Measurements from ENCODE around the gene TUBA8.

GRCh38 chr22:18144105-18144504 is 33.5 kb downstream of the TUBA8 start:
- TF ChIP-seq POLR2AphosphoS5 (IDR thresholded peaks at IDR 0.05; ENCODE audit: low read depth) (no peak), SPI1 (IDR thresholded peaks at IDR 0.05; ENCODE audit: borderline replicate concordance, low read depth) (no peak), GABPA (IDR thresholded peaks at IDR 0.05; ENCODE audit: low read depth) (no peak)
- TF ChIP-seq, protein P1, sequence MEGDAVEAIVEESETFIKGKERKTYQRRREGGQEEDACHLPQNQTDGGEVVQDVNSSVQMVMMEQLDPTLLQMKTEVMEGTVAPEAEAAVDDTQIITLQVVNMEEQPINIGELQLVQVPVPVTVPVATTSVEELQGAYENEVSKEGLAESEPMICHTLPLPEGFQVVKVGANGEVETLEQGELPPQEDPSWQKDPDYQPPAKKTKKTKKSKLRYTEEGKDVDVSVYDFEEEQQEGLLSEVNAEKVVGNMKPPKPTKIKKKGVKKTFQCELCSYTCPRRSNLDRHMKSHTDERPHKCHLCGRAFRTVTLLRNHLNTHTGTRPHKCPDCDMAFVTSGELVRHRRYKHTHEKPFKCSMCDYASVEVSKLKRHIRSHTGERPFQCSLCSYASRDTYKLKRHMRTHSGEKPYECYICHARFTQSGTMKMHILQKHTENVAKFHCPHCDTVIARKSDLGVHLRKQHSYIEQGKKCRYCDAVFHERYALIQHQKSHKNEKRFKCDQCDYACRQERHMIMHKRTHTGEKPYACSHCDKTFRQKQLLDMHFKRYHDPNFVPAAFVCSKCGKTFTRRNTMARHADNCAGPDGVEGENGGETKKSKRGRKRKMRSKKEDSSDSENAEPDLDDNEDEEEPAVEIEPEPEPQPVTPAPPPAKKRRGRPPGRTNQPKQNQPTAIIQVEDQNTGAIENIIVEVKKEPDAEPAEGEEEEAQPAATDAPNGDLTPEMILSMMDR (IDR thresholded peaks at IDR 0.05; ENCODE audit: insufficient read depth, low read length) = no peak
